ENCODE data around the gene FARS2.

DNA sequence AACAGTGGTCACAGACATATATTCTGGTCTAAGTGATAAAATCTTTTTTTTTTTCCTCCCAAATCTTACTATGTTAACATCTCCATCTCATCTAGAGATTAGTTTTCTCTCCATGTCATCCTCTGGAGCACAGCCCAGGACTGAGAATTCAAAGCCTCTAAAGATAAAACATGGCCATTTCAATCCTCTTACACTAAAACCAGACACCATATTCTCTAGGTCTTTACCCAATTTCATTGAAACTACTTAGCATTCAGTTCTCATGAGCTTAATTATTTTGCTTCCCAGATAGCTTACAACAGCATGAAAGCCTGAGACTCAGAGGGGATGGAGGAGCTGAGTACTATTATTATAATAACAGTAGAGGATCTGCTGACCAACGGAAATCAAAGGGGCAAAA is 92.7 kb downstream of the FARS2 start:
- no peak for TF ChIP-seq GATA3 (IDR thresholded peaks at IDR 0.05; ENCODE audit: low read depth, low read length)
- no peak for TF ChIP-seq GATA2 (IDR thresholded peaks at IDR 0.05; ENCODE audit: low read depth, low read length)
